ENCODE results near the gene BID. TPM values are rescaled to one million over a fixed set of nuclear protein-coding genes. Genes with fewer than 3 reads are reported as not detected.

BID gene
- 50.2 and 58.4 TPM in 2 replicates for total RNA-seq (2014; rRNA removed; shearing (Covaris generic))
- polyA plus RNA-seq (2014; cell fraction: nucleus; rRNA removed) = 51.1 and 57.1 TPM in 2 replicates

GRCh38 chr22:17774206-17774925 is at the start of gene BID:
TSS of gene BID (minus strand) at chr22:17774469. CDS start at chr22:17750116, 24,353 bp downstream.
- no peak for DNase-seq (ENCODE audit: extremely low read depth, low read depth)

- DNase-seq (ENCODE audit: extremely low read depth, low read depth) = no peak
Measured at GRCh38 chr22:17823964-17824363, 49.7 kb upstream of the BID start.

GRCh38 chr22:17823226-17823625 is 49.0 kb upstream of the BID start:
- DNase-seq (ENCODE audit: extremely low read depth, low read depth) = no peak

GRCh38 chr22:17822087-17822486 is 47.8 kb upstream of the BID start:
- DNase-seq (ENCODE audit: extremely low read depth, low read depth) = no peak

GRCh38 chr22:17820879-17821439 is 46.7 kb upstream of the BID start:
- no peak for DNase-seq (ENCODE audit: extremely low read depth, low read depth)

- DNase-seq (ENCODE audit: extremely low read depth, low read depth) = no peak
Measured at GRCh38 chr22:17818649-17819048, 44.4 kb upstream of the BID start.

- DNase-seq (ENCODE audit: extremely low read depth, low read depth) = no peak
Measured at GRCh38 chr22:17818180-17818579, 43.9 kb upstream of the BID start.

GRCh38 chr22:17817511-17818065 is 43.3 kb upstream of the BID start:
- DNase-seq (ENCODE audit: extremely low read depth, low read depth) = no peak

GRCh38 chr22:17817079-17817478 is 42.8 kb upstream of the BID start:
- DNase-seq (ENCODE audit: extremely low read depth, low read depth) = no peak

- no peak for DNase-seq (ENCODE audit: extremely low read depth, low read depth)
Measured at GRCh38 chr22:17816649-17817048, 42.4 kb upstream of the BID start.

GRCh38 chr22:17815703-17816254 is 41.5 kb upstream of the BID start:
- DNase-seq (ENCODE audit: extremely low read depth, low read depth) = no peak

GRCh38 chr22:17814830-17815229 is 40.6 kb upstream of the BID start:
- DNase-seq (ENCODE audit: extremely low read depth, low read depth) = no peak

GRCh38 chr22:17814084-17814483 is 39.8 kb upstream of the BID start:
- no peak for DNase-seq (ENCODE audit: extremely low read depth, low read depth)

- DNase-seq (ENCODE audit: extremely low read depth, low read depth) = no peak
Measured at GRCh38 chr22:17811119-17811518, 36.9 kb upstream of the BID start.

- no peak for DNase-seq (ENCODE audit: extremely low read depth, low read depth)
Measured at GRCh38 chr22:17810570-17811116, 36.4 kb upstream of the BID start.

GRCh38 chr22:17808693-17809403 is 34.6 kb upstream of the BID start:
- no peak for DNase-seq (ENCODE audit: extremely low read depth, low read depth)

- DNase-seq (ENCODE audit: extremely low read depth, low read depth) = no peak
Measured at GRCh38 chr22:17807578-17808410, 33.5 kb upstream of the BID start.

GRCh38 chr22:17807086-17807485 is 32.8 kb upstream of the BID start:
- DNase-seq (ENCODE audit: extremely low read depth, low read depth) = no peak

GRCh38 chr22:17806437-17806836 is 32.2 kb upstream of the BID start:
- DNase-seq (ENCODE audit: extremely low read depth, low read depth) = no peak

All from NCI-H460 (cell line).